RWPE1 (cell line): ENCODE measurements around the gene SCN2A.
"Not testable (repeated sequence)": the region's sequence is repeated elsewhere in the genome, so short reads cannot be mapped to it uniquely, and the experiment has no call there.

Experiments used
- CTCF ChIA-PET: fragments of 350-600 bp; sonication (Branson Sonifier 250); formaldehyde crosslinking; extraction: SDS; loops from one replicate; lab custom pipeline; 2021; lab: Yijun Ruan, JAX
- POLR2A ChIA-PET: fragments of 400-600 bp; formaldehyde crosslinking; extraction: SDS; loops from one replicate; lab custom pipeline; 2020; ENCODE audit warnings: antibody characterized with exemption; ENCODE audit not compliant: low non-redundant PET; lab: Yijun Ruan, JAX
- DNase-seq: peaks from one replicate; pipeline ENCODE4 v3.0.0; 2012; ENCODE audit warnings: low spot score
- H3K27ac ChIP-seq: fragments of 450-650 bp; 2 replicates; pipeline ENCODE4 v1.5.1; 2017
- TF ChIP-seq, protein P1 (sequence below): fragments of 450-650 bp; conservative IDR thresholded peaks from 2 replicates; pipeline ENCODE4 v1.5.1; 2017; ENCODE audit warnings: low read depth, mild to moderate bottlenecking

Gene SCN2A

DNA sequence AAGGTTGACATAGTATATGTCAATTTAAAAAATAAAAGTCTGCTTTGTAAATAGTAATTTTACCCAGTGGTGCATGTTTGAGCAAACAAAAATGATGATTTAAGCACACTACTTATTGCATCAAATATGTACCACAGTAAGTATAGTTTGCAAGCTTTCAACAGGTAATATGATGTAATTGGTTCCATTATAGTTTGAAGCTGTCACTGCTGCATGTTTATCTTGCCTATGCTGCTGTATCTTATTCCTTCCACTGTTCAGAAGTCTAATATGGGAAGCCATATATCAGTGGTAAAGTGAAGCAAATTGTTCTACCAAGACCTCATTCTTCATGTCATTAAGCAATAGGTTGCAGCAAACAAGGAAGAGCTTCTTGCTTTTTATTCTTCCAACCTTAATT lies 151.7 kb downstream of the SCN2A start:
- DNase-seq, result no peak
- TF ChIP-seq, protein P1, sequence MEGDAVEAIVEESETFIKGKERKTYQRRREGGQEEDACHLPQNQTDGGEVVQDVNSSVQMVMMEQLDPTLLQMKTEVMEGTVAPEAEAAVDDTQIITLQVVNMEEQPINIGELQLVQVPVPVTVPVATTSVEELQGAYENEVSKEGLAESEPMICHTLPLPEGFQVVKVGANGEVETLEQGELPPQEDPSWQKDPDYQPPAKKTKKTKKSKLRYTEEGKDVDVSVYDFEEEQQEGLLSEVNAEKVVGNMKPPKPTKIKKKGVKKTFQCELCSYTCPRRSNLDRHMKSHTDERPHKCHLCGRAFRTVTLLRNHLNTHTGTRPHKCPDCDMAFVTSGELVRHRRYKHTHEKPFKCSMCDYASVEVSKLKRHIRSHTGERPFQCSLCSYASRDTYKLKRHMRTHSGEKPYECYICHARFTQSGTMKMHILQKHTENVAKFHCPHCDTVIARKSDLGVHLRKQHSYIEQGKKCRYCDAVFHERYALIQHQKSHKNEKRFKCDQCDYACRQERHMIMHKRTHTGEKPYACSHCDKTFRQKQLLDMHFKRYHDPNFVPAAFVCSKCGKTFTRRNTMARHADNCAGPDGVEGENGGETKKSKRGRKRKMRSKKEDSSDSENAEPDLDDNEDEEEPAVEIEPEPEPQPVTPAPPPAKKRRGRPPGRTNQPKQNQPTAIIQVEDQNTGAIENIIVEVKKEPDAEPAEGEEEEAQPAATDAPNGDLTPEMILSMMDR, result no peak
- POLR2A ChIA-PET, result no interaction called here
- H3K27ac ChIP-seq, result no peak overlapping the region
- CTCF ChIA-PET, result no interaction called here

DNA sequence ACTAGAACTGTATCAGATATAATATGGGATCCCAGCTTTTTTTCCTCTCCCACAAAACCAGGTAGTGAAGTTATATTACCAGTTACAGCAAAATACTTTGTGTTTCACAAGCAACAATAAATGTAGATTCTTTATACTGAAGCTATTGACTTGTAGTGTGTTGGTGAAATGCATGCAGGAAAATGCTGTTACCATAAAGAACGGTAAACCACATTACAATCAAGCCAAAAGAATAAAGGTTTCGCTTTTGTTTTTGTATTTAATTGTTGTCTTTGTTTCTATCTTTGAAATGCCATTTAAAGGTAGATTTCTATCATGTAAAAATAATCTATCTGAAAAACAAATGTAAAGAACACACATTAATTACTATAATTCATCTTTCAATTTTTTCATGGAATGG lies 152.6 kb downstream of the SCN2A start:
- POLR2A ChIA-PET, result no interaction called here
- no peak for DNase-seq
- no peak overlapping the region for H3K27ac ChIP-seq
- TF ChIP-seq, protein P1, result no peak
- CTCF ChIA-PET, result interaction anchor here (0.8 kb wide), 1 partner anchor 1626 kb away, joined by 3 read pairs; no protein-coding TSS in a partner anchor

DNA sequence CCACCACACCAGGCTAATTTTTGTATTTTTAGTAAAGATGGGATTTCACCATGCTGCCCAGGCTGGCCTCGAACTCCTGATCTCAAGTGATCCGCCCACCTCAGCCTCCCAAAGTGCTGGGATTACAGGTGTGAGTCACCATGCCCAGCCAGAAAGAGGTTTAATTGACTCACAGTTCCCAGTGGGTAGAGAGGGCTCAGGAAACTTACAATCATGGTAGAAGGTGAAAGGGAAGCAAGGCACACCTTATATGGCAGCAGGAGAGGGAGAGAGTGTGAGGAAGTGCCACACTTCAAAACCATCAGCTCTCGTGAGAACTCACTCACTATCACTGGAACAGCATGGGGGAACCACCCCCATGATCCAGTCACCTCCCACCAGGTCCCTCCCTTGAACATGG lies 159.4 kb downstream of the SCN2A start:
- DNase-seq, POLR2A ChIA-PET, H3K27ac ChIP-seq, CTCF ChIA-PET: not testable (repeated sequence)

DNA sequence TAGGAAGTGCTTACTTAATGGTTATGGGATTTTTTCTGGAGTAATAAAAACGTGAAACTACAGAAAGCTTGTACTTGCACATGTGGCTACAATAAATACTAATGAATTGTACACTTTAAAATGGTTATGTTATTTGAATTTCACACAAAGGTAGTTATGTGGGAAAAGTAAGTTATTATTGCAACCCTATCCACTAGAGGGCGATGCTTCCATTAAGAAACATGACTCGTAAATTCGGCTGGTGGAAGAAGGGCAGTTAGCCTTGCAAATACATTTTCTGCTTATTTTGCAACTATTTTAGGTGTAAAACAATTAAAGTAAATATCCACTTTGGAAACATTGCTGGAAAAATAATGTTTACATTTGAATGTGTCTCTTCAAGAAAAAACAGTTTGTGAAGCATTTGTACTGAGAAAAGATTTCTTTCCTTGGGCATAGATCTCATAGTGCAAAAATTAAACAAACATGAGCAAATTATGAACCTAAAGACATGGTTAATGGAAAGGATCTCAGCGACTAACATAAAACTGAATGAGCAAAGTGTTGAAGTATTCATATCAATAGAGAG lies 162.2 kb downstream of the SCN2A start:
- no peak overlapping the region for H3K27ac ChIP-seq
- CTCF ChIA-PET, result interaction anchor here (0.6 to 0.8 kb wide), 3 partner anchors 19 to 438 kb away, joined by 3 read pairs; no protein-coding TSS in a partner anchor
- POLR2A ChIA-PET, result no interaction called here
- TF ChIP-seq, protein P1, result peak; percentile 71
- peak; percentile 20 for DNase-seq

DNA sequence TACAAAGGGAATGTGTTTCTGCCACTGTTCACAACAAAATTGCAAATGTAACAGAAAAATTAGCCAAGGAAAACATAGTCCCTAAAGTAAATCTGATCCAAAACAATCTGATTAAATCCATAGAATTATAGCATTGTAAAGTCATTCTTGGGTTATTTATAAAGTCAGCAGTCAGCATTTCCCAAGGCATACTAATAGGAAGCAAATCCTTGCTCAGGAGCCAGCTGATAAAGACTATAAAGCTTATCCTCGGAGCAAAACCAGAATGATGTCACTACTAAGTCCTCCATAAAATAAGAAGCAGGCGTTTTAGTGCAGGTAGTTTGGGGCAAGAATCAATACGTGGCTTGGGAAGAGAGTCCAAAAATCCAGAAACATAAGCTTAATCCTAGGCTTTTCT lies 162.9 kb downstream of the SCN2A start:
- TF ChIP-seq, protein P1, result no peak
- H3K27ac ChIP-seq, result no peak overlapping the region
- ChIA-PET POLR2A (no interaction called here), CTCF (interaction anchor here (0.7 to 2.1 kb wide), 3 partner anchors 18 to 472 kb away, joined by 4 to 7 read pairs (median 4); no protein-coding TSS in a partner anchor)
- no peak for DNase-seq

DNA sequence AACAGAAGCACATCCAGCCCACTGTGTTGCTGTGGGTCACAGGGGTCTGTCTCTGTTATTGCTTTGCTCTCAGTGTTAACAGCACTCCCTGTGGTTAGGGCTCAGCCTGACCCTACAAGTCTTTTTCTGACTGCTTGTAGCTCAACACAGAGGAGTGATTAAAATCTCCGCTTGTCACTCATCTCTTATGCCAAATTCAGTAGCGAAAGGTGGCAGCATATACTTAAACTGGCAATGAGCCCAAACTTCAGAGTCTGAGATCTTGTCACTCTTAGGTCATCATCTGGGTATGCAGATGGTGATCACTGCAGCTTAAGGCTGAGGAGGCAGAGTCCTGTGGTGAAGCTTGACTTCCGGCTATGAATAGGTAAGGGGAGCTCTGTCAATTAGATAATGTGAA lies 167.0 kb downstream of the SCN2A start:
- DNase-seq, result no peak
- H3K27ac ChIP-seq, result no peak overlapping the region
- TF ChIP-seq, protein P1, result no peak
- CTCF ChIA-PET, result interaction anchor here (0.8 to 1.0 kb wide), 2 partner anchors 92 to 468 kb away, joined by 3 to 4 read pairs; no protein-coding TSS in a partner anchor
- POLR2A ChIA-PET, result no interaction called here

DNA sequence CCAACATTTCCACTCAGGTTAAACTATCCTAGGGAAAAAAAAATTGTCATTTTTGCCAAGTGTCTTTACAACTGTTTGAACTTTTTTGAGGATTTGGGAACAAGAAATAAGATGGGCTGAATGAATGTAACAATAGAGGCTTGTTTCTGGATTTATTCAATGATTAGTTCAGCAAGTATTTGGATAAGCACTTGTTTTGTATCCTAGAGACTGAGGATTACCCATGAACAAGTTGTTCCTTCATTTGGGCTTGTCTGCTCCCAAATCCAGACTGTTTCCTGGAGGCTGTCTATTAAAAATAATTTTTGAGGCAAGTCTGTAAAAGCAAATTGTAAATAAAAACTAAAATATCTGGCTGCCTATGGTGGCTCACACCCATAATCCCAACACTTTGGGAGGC lies 168.3 kb downstream of the SCN2A start:
- TF ChIP-seq, protein P1, result no peak
- ChIA-PET POLR2A (no interaction called here), CTCF (interaction anchor here (0.7 kb wide), 1 partner anchor 204 kb away, joined by 3 read pairs; the partner anchor contains the start of gene SCN3A)
- no peak for DNase-seq
- H3K27ac ChIP-seq, result no peak overlapping the region
